Stimulated activated CD4-positive, alpha-beta T cell treated with anti-CD3 and anti-CD28 coated beads, Interleukin-4, amount 100 ng/mL, for 24 hours (primary cell): ENCODE data around the gene SH3D19.
"Not testable (repeated sequence)": the region's sequence is repeated elsewhere in the genome, so short reads cannot be mapped to it uniquely, and the experiment has no call there.

Source experiments
- DNase-seq: peaks from one replicate; pipeline ENCODE4 v3.0.0-alpha.2; 2020

The SH3D19 gene

DNA sequence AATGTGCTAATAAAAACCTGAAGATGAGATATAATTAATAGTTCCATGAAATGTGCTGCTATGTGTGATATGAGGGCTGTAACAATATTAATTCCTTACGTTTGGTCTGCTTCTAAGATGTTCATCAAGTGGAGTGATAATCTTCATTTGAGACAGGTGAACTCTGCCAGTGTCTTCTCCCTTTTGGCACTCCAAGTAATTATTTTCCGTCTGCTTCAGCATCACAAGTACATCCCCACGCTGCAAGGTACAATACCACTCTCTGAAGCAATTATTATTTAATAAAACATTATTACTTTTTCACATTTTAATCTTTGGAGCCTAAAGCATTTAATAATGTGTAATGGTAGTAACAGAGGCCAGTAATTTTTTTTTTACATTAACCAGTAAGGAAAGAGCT is 181.6 kb downstream of the SH3D19 start:
- DNase-seq: no peak

DNA sequence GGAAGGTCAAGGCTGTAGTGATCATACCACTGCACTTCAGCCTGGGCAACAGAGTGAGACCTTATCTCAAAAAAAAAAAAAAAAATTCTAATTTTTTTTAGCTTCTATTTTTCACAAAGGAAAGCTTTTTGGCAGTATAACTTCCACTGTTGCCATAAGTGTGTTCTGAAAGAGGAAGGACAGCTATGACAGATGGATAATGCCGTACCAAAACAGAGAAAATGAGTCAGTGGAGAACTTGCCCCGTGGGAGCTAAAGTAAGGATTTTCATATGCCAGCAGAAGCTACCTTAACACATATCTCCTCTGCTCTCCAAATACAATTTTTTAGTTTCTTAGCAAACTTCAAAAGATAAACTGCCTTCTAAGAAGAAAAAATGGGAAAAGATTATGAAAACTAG is 182.2 kb downstream of the SH3D19 start:
- DNase-seq: no peak

DNA sequence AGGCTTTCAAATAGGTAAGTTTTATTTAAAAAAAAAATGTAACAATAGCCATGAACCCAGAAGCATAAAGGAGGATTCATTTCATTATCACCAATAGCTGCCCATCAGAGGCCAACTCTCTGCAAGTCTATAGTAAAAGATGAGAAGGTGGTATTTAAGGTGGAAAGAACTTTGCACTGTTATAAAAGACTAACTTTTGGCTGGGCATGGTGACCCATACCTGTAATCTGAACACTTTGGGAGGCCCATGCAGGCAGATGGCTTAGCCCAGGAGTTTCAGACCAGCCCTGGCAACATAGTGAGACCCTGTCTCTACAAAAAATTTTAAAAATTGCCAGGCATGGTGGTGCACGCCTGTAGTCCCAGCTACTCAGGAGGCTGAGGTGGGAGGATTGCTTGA is 182.6 kb downstream of the SH3D19 start:
- no peak for DNase-seq

DNA sequence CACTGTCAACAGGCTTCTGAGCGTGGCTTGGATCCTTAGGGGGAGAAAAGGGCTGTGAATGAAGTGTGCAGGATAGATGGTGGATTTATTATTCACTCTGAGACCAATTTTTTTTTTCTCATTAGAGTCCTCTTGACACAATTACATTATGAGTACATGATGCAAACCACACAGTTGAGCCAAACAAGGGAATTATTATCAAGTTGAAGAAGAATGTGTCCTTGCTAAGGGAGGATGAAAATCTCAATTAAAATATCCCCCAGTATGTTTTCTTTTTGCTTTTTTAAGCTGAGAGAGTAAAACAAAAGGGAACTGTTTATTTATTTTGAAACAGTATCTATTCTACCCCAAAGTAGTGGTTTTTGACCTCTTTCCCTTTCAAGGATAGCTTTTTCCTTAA is 185.6 kb downstream of the SH3D19 start:
- no peak for DNase-seq

DNA sequence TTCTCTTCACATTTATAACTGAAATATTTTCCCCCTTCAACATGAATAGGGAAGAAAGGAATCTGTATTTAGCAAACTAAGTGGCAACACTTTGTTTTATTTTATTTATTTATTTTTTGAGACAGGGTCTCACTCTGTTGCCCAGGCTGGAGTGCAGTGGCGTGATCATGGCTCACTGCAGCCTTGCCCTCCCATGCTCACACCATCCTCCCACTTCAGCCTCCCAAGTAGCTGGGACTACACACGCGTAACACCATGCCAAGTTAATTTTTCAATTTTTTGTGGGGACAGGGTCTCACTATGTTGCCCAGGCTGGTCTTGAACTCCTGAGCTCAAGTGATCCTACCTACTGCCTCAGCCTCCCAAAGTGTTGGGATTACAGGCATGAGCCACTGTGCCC is 189.4 kb downstream of the SH3D19 start:
- DNase-seq: not testable (repeated sequence)

DNA sequence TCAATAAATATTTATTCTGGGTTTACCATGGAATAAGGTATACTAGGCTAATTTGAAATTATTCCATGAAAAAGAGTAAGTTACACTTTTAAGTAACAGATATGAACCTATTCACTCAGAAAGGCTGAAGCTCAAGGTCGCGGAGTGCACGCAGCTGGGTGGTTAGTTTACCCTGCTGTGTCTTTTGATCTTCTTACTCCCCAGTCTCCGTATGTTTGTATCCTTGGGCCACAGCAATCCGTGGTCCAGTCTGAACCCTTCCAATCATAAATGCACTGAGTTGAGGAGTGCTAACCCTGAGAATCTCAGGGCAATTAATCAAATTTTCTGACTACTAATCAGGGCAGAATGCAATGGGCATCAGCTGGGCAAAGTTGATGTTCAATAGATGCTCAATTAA is 192.1 kb downstream of the SH3D19 start:
- DNase-seq: no peak

DNA sequence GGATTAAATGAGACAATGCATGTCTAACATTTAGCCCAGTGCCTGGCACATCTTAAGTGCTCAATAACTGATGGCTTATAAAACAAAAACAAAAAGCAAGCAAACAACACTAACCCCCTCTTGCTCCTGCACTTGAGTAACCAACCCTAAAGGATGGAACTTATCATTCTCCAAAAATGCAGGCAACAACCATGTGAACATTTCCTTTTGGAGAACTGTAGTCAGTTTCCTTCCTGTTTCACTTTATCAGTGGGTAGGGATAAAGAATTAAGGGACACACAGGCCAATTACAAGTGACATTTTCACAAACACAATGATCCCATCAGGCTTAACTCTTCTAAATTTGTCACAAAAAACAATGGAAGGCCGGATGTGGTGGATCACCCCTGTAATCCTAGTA is 195.6 kb downstream of the SH3D19 start:
- no peak for DNase-seq

DNA sequence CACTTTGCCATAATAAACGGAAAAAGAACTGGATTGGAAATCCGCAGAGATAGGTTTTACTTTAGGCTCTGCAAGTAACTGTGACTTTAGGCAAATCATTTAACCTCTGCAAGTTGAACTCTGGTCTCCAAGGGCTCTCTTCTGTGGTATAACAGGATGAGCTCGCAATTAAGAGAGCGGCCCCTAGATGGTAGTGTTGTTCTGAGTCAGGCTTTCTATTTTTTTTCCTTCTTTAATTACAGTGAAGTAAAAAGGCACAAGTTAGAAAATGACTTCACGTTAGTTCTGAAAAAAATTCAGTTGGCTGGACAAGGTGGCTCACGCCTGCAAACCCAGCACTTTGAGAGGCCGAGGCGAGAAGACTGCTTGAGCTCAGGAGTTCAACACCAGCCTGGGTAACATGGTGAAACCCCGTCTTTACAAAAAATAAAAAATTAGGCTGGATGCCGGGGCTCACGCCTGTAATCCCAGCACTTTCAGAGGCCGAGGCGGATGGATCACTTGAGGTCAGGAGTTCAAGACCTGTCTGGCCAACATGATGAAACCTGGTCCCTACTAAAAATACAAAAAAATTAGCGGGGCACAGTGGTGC is 207.9 kb downstream of the SH3D19 start:
- DNase-seq: peak; percentile 57

DNA sequence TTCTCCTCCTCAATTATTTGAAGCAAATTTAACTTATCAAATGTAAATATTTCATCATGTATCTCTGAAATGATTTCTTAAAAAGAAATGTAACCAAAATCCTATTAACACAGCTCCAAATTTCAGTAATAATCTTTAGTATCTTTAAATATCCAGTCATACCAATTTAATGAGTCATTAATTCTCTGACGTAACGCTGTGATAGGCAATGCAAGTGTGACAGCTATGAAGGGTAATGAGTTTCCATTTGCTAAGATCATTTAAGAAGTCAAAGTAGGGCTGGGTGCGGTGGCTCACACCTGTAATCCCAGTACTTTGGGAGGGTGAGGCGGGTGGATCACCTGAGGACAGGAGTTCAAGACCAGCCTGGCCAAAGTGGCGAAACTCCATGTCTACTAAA is 210.4 kb downstream of the SH3D19 start:
- no peak for DNase-seq

DNA sequence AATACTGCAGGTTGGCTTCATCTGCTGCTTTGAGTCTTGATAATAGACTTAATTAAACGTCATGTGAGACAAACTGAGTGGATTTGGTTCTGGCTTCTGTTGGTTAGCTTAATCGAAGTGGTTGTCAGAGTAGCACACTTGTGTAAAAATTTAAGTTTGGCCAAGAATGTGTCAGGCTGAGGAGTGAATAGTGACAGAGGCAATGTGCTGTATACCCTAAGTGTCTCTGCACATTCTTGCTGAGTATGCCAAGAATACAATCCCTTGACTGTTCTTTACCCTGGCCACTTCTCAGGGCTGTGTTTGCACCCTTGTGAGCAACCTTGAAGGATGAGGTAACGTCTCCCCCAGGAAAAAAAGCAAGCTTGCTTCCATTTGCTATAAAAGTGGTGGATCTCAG is 211.1 kb downstream of the SH3D19 start:
- no peak for DNase-seq

DNA sequence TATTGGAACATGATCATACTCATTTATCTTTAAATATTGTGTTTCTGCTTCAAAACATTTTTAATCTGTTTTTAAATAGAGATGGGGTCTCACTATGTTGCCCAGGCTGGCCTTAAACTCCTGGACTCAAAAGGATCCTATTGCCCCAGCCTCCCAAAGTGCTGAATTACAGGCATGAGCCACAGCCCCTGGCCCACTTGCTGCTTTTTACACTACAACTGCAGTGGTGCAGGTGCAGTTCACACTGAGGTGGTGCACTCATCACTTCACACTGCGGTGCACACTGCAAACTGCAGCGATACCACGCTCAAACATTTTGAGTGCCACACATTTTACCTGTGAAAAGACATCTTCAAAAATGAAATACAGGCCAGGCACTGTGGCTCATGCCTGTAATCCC is 215.2 kb downstream of the SH3D19 start:
- no peak for DNase-seq

DNA sequence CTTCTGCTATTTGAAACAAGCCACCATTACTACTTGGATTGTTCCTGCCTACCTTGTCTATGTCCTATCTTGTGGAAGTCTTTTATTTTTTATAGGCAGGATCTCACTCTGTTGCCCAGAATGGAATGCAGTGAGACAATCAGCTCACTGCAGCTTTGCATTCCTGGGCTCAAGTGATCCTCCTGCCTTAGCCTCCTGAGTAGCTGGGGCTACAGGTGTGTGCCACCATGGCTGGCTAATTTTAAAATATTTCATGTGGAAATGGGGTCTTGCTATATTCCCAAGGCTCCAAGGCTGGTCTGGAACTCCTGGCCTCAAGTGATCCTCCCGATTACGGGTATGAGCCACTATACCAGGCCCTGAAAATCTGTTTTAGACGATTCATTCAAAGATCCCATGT is 218.3 kb downstream of the SH3D19 start:
- no peak for DNase-seq

DNA sequence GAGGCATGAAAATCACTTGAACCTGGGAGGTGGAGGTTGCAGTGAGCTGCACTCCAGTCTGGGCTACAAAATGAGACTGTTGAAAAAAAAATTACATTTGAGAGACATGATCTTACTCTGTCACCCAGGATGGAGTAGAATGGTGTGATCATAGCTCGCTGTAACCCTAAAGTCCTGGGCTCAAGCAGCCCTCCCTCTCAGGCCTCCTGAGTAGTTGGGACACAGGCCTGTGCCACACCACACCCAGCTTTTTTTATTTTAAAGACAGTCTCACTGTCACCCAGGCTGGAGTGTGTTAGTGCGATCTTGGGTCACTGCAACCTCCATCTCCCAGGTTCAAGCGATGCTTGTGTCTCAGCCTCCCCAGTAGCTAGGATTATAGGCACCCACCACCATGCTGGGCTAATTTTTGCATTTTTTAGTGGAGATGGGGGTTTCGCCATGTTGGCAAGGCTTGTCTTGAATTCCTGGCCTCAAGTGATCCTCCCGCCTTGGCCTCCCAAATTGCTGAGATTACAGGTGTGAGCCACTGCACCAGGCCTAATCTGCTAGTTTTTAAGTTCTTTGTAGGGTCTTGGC is 219.9 kb downstream of the SH3D19 start:
- no peak for DNase-seq

DNA sequence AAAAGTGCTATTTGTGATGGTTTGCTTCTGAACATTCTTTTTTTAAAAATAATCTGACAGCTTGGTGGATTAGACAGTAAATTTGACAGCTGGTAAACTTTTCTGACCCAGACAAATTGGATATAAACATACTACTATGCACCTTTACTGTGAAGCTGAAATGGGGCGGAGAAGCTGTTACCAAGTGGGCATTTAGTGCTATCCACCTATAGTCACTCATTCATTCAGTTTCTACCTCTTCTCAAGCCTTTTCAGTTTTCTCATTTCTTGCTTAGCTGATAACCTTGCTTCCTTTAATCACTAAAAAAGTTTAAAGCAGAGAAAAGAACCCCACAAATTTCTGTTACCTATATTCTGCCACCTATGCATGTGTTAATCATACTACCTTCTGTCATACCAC is 220.8 kb downstream of the SH3D19 start:
- DNase-seq: no peak

DNA sequence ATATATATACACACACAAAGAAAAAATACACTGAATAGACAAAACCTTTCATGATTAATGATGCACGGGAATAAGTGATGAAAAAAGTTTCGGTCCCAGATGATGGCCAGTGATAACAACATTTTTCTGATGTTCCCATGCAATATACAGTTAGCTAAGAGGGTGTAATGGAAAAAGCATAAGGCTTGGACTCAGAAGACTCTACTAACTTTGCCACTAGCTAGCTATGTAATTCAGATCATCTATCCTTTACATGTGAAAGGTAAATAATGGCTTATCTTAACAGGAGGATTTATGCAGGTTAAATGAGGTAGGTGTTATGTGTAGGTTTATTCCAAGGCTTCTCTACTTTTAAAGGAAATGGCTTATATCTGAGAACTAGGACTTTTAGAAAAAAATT is 221.6 kb downstream of the SH3D19 start:
- DNase-seq: no peak

DNA sequence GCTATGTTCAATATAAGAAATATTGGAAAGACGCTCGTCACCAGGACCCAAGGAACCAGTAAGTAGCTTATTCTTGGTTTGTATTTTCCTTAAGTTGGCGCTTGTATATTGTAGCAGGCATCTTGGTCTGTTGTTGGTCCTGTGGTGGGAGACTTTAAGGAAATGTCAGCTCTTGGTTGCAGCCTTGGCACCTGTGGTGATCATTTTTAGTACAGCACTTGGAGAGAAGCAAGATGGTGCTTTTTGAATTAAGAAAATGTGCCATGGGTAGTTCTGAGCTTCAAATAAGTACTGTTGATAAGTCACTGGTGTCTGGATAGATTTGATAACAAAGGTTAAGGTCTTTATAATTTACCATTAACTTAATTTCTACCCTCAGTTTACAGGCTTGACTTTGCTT is 224.9 kb downstream of the SH3D19 start:
- no peak for DNase-seq

DNA sequence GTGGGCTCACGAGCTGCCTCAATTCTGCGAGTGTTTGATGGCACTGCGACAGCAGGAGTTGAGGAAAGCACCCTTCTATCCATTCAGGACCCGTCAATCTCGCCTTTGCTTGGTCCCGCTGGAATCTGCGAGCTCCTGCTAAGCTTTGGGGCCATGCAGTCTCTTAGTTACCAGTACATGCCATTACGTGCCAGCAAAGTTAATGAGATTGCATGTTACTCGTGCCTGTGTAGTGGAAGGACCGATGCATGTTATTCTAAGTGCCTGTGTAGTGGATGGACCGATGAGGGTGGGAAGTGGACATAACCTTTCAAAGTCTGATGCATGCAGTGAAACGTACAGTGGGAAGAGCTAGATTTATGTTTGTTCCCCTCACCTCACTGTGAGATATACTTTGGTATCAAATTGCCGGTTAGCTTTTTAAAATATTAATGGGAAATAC is 225.4 kb downstream of the SH3D19 start:
- no peak for DNase-seq

DNA sequence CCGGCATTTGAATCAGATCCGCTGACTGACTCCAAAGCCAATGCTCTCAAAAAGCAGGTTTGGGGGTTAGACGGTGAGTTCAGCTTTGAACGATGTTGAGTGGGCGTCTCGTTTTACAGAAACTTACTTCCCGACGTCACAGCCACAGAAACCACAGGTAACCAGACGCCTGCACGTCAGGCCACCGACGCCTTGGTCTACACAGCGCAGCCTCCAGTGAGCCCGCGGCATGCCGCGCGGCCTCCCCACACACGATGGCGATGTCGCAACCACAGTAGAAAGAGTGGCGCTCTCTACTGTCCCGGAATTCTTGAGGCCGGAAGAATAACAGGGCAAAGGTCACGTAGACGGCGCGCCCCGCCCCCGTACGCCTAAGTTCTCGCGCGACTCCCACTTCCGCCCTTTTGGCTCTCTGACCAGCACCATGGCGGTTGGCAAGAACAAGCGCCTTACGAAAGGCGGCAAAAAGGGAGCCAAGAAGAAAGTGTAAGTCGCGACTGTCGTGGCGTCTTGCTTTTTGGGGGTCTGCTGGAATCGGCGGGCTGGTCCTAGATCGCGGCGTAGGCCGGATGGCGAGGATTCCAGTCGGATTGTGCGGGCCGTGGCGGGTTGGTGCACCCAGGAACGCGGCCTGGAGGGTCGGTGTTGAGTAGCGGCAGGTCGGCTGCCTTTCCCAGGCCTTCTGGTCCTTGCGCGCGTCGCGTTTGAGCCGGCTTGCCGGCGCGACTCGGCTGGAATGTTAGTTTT is 226.0 kb downstream of the SH3D19 start, which contains the start of gene RPS3A:
RPS3A (plus strand) TSS at position 400 of the 747 bp plus-strand sequence; CDS start at position 425, 25 bp downstream.
- DNase-seq: peak; percentile 97

DNA sequence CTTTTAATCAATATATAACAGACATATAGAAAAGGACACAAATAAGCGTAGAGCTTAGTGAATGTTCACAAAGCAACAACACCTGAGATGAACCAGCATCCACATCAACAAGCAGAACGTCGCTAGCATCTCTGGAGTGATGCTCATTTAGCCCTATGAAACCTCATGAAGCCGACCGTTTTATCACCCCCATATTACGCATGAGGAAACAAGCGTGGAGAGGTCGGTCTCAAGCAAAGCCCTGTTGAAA is 226.5 kb downstream of the SH3D19 start:
- DNase-seq: no peak

DNA sequence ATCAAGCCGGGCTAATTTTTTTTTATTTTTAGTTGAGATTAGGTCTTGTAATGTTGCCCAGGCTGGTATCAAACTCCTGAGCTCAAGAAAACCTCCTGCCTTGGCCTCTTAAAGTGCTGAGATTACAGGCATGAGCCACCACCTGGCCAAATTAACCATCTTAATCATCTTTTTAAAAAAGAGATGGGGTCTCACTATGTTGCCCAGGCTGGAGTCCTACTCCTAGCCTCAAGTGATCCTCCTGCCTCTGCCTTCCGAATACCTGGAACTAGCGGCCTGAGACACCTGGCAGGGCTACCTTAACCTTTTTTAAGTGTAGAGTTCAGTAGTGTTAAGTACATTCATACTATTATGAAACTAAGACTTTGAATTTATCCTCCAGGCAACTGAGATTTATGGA is 227.6 kb downstream of the SH3D19 start:
- no peak for DNase-seq

DNA sequence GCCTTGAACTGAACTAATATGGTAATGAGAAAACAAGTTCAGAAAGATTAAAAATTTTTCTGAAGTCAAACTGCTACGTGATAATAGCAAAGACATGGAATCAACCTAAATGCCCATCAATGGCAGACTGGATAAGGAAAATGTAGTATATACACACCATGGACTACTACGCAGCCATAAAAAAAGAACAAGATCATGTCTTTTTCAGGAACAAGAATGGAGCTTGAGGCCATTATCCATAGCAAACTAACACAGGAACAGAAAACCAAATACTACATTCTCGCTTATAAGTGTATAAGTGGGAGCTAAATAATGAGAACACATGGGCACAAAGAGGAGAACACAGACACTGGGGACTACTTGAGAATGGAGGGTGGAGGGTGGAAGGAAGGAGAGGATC is 230.3 kb downstream of the SH3D19 start:
- no peak for DNase-seq

DNA sequence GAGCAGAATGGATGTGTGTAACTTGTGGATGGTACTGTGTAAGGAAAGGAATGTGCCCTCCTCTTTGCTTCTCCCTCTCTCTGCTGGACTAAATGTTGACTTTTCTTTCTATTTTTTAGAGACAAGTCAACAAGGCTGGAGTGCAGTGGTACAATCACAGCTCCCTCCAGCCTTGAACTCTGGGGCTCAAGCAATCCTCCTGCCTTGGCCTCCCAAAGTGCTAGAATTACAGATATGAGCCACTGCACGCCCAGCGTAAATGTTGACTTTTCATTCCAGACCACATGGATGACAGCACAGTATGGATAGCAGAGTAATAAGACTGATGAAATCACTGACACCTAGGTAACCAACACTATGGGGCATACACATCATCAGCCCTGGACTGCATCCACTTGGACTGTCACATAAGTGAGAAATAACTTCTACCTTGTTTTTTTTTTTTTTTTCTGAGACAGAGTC is 231.1 kb downstream of the SH3D19 start:
- no peak for DNase-seq

DNA sequence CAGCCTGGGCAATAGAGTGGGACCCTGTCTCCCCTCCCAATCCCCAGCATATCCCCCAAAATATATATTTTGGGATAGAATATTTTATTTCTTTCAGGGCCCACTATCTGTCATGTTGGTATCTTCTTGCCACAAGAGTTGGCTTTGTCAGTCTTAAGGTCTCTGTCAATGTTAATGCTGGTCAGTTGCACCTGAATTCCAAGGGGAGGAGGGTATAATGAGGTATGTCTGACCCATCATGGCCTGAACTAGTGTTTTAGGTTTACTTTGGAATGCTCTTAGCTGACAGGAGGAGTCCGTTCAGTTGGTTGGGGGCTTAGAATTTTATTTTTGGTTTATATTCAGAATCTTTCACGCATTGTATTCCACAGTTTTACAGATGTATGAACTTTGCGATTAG is 232.2 kb downstream of the SH3D19 start:
- DNase-seq: no peak

DNA sequence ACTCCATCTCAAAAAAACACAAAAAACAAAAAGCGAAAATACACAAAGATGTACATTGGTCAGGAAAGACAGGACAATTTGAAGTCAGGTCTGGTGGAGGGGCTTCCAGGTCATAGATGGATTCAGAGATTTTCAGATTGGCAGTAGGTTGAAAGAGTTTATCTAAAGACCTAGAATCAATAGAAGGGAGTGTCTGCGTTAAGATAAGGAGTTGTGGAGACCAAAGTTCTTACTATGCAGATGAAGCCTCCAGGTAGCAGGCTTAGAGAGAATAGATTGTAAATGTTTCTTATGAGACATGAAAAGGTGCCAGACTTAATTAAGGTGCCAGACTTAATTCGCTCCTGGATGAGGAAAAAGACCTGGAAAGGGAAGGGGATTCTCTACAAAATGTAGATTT is 232.9 kb downstream of the SH3D19 start:
- DNase-seq: no peak

DNA sequence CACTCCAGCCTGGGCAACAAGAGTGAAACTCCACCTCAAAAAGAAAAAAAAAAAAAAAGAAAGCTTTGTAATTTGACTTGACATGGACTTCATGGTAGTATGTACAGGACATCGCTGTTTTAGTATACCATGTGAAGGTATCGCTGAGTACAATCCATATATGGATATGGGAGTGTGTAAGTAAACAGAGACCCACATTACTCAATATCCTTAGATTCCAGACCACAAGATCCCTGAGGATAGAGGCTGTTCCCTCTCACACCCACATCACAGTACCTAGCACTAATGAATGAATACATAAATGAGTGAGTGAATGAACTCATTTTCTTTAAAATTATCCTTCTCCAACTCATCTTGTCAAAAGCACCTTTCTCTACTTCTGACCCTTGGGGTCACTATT is 234.4 kb downstream of the SH3D19 start:
- no peak for DNase-seq
